Measurements from ENCODE around the gene LBR. TPM values are rescaled to one million over a fixed set of nuclear protein-coding genes. Genes with fewer than 3 reads are reported as not detected.

Gene LBR
- total RNA-seq, 1 experiment from 2014 or later: 149 TPM

DNA sequence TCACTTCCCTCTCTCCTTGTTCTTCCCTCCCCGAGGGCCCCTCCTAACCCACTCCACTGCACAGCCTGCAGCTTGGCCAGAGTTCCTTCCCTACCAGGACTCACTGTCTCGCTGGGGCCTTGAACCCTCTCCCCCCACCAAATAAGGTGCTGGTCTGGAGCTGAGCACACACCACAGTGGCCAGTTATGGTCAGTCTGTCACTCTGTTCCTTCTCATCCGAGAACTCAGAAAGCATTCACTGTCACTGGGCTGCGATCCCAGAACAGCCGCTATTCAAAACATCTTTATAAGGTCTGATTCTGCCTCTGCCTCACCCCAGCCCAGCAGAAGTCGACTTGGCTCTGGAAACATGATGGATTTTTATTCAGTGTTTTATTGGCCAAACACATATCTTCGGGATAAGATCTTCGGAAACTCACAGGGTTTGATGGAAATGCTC is 19.8 kb upstream of the LBR start:
- CTCF ChIA-PET: no interaction called here
- Mint-ChIP-seq H3K27me3 (ENCODE audit: insufficient read depth, unreplicated experiment) (no peaks in the 10 kb centered on the region), H3K4me1 (ENCODE audit: low read depth, unreplicated experiment) (peaks cover 11% of the 10 kb centered on the region), H3K36me3 (ENCODE audit: insufficient read depth, unreplicated experiment) (no peaks in the 10 kb centered on the region), H3K27ac (ENCODE audit: unreplicated experiment) (no peak overlapping the region), H3K9me3 (ENCODE audit: unreplicated experiment) (no peaks in the 10 kb centered on the region), H3K4me3 (ENCODE audit: unreplicated experiment) (peak overlapping the region; percentile 10)
- DNase-seq: no peak
- TF ChIP-seq, protein P1, sequence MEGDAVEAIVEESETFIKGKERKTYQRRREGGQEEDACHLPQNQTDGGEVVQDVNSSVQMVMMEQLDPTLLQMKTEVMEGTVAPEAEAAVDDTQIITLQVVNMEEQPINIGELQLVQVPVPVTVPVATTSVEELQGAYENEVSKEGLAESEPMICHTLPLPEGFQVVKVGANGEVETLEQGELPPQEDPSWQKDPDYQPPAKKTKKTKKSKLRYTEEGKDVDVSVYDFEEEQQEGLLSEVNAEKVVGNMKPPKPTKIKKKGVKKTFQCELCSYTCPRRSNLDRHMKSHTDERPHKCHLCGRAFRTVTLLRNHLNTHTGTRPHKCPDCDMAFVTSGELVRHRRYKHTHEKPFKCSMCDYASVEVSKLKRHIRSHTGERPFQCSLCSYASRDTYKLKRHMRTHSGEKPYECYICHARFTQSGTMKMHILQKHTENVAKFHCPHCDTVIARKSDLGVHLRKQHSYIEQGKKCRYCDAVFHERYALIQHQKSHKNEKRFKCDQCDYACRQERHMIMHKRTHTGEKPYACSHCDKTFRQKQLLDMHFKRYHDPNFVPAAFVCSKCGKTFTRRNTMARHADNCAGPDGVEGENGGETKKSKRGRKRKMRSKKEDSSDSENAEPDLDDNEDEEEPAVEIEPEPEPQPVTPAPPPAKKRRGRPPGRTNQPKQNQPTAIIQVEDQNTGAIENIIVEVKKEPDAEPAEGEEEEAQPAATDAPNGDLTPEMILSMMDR (IDR thresholded peaks at IDR 0.05; ENCODE audit: insufficient read depth in 1 of 2, low read depth in 1 of 2, low read length in 1 of 2, severe bottlenecking in 1 of 2, unreplicated experiment in 1 of 2): no peak
- POLR2A ChIA-PET: no interaction called here
- intact Hi-C loops (cut with micrococcal nuclease; ENCODE audit: unreplicated experiment): no loop called here
- H3K4me1 ChIP-seq: peaks cover 6% of the 10 kb centered on the region
- H3K36me3 ChIP-seq (ENCODE audit: control insufficient read depth, insufficient read depth, low read length): no peaks in the 10 kb centered on the region
- H3K9me3 ChIP-seq: no peaks in the 10 kb centered on the region
- no TSS peak for BruUV-seq (replicated peaks)
- H3K4me3 ChIP-seq (ENCODE audit: low read depth, low read length): no peak overlapping the region
- H3K27me3 ChIP-seq (replicated peaks; ENCODE audit: control insufficient read depth, insufficient read depth, low read length): no peaks in the 10 kb centered on the region

DNA sequence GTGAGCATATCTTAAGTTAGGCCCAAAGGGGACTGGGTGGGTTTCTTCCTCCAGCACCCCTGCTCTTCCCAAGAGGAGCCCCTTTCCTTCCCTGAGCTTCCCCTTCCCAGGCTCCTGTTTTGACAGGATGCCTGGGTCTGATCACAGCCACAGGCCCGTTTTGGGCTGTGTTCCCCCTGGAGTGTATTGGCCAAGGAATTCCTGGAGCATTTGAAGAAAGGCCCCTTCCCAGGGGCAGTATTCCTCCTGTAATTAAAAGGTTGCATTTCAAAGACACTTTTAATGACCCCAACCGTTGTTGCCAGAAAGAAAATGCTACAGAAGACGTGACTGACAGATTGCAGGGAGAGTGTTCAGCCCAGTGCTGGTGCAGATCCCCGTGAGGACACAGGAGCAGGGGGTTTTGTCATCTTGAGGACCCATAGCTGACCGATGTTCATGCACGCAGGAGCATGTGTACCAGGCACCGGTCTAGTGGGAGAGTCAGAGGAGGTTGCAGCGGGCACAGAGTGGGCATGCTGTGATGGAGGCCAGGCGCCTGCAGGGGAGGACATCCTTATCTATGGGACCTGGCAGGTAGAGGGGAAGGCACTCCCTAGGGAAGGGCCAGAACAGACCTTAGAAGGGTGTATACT is 19.3 kb upstream of the LBR start:
- no peaks in the 10 kb centered on the region for H3K27me3 Mint-ChIP-seq (ENCODE audit: insufficient read depth, unreplicated experiment)
- peak overlapping the region; percentile 63 for H3K27ac Mint-ChIP-seq (ENCODE audit: unreplicated experiment)
- H3K9me3 ChIP-seq: no peaks in the 10 kb centered on the region
- BruUV-seq (replicated peaks): no TSS peak
- peaks cover 9% of the 10 kb centered on the region for H3K4me1 ChIP-seq
- H3K4me1 Mint-ChIP-seq (ENCODE audit: low read depth, unreplicated experiment): peaks cover 11% of the 10 kb centered on the region
- H3K9me3 Mint-ChIP-seq (ENCODE audit: unreplicated experiment): no peaks in the 10 kb centered on the region
- TF ChIP-seq, protein P1 (IDR thresholded peaks at IDR 0.05; ENCODE audit: insufficient read depth in 1 of 2, low read depth in 1 of 2, low read length in 1 of 2, severe bottlenecking in 1 of 2, unreplicated experiment in 1 of 2): no peak
- CTCF ChIA-PET: interaction anchor here (1.1 to 1.4 kb wide), 2 partner anchors 28 to 331 kb away, joined by 3 to 6 read pairs; partner anchors contain the start of gene SRP9
- no peak for DNase-seq
- intact Hi-C loops (cut with micrococcal nuclease; ENCODE audit: unreplicated experiment): no loop called here
- H3K4me3 ChIP-seq (ENCODE audit: low read depth, low read length): no peak overlapping the region
- POLR2A ChIA-PET: no interaction called here
- H3K4me3 Mint-ChIP-seq (ENCODE audit: unreplicated experiment): no peak overlapping the region
- H3K36me3 ChIP-seq (ENCODE audit: control insufficient read depth, insufficient read depth, low read length): no peaks in the 10 kb centered on the region
- no peaks in the 10 kb centered on the region for H3K36me3 Mint-ChIP-seq (ENCODE audit: insufficient read depth, unreplicated experiment)
- H3K27me3 ChIP-seq (replicated peaks; ENCODE audit: control insufficient read depth, insufficient read depth, low read length): no peaks in the 10 kb centered on the region

DNA sequence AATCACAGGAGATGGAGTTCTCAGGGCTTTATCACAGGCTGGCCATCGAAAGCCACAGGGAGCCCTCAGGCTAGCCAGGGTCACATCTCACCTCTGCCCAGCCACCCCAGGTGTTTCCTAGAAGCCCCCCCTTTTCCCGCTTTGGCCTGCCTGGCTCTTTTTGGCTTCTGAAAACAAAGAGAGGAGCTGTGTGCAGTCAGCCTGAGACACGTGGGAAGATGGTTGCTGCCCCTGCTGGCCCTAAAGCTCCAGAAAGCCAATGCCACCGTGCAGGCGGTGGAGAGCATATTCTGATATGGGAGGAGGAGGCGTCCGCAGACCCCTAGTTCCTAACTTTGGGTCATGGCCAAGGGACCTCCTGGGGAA is 18.7 kb upstream of the LBR start:
- H3K4me3 ChIP-seq (ENCODE audit: low read depth, low read length): no peak overlapping the region

More for the DNA sequence above, 18.7 kb upstream of the LBR start:
- CTCF ChIA-PET: interaction anchor here (1.1 to 1.4 kb wide), 2 partner anchors 28 to 331 kb away, joined by 3 to 6 read pairs; partner anchors contain the start of gene SRP9
- Histone ChIP-seq H3K36me3 (ENCODE audit: control insufficient read depth, insufficient read depth, low read length) (no peaks in the 10 kb centered on the region), H3K4me1 (peaks cover 15% of the 10 kb centered on the region), H3K27me3 (replicated peaks; ENCODE audit: control insufficient read depth, insufficient read depth, low read length) (no peaks in the 10 kb centered on the region), H3K9me3 (no peaks in the 10 kb centered on the region)
- Mint-ChIP-seq H3K27me3 (ENCODE audit: insufficient read depth, unreplicated experiment) (no peaks in the 10 kb centered on the region), H3K27ac (ENCODE audit: unreplicated experiment) (peak overlapping the region; percentile 63), H3K4me1 (ENCODE audit: low read depth, unreplicated experiment) (peaks cover 12% of the 10 kb centered on the region), H3K36me3 (ENCODE audit: insufficient read depth, unreplicated experiment) (no peaks in the 10 kb centered on the region), H3K9me3 (ENCODE audit: unreplicated experiment) (no peaks in the 10 kb centered on the region), H3K4me3 (ENCODE audit: unreplicated experiment) (no peak overlapping the region)
- intact Hi-C loops (cut with micrococcal nuclease; ENCODE audit: unreplicated experiment): no loop called here
- no TSS peak for BruUV-seq (replicated peaks)
- TF ChIP-seq, protein P1 (IDR thresholded peaks at IDR 0.05; ENCODE audit: insufficient read depth in 1 of 2, low read depth in 1 of 2, low read length in 1 of 2, severe bottlenecking in 1 of 2, unreplicated experiment in 1 of 2): no peak
- POLR2A ChIA-PET: no interaction called here
- DNase-seq: no peak

Measured in Caco-2 (cell line).